AG09319 (cell line): ENCODE measurements around the gene WRNIP1.

Source experiments
- DNase-seq: peaks from one replicate; pipeline ENCODE4 v3.0.0-alpha.2; 2010; ENCODE audit warnings: low read depth; ENCODE audit errors: extremely low read depth
- TF ChIP-seq, protein P1 (sequence below): IDR thresholded peaks from 2 replicates; pipeline ENCODE4 v1.5.1; 2011; ENCODE audit warnings: low read depth, mild to moderate bottlenecking, inconsistent platforms, low read length, moderate library complexity

WRNIP1 gene

DNA sequence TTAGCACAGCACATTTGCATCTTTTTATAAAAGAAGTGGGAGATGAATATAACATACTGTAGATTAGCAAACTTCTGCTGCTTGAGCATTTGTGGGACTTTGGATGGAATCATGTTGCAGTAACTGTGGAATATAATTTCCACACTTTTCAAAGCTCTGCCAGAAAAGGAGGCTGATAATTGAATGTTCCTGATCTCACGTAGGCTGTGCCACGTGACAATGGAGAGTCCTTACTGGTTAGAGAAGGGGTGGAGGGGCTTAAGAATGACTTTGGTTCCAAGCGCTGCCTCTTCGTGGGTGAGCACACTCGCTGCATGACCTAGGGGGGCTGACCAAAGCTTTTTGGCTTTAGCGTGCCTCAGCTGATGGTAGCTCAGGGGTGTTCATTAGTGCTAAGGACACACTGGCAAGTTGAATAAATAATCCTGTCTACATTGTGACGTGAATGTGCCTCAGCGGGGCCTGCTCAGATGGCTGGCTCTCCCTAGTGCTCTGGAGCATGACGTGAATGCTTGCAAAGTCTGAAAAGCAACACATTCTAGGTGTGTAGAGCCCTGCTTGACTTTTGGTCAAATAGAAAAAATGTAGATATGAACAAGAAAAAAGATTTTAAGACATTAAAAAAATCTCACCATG lies 15.0 kb downstream of the WRNIP1 start:
- no peak for DNase-seq
- TF ChIP-seq, protein P1, sequence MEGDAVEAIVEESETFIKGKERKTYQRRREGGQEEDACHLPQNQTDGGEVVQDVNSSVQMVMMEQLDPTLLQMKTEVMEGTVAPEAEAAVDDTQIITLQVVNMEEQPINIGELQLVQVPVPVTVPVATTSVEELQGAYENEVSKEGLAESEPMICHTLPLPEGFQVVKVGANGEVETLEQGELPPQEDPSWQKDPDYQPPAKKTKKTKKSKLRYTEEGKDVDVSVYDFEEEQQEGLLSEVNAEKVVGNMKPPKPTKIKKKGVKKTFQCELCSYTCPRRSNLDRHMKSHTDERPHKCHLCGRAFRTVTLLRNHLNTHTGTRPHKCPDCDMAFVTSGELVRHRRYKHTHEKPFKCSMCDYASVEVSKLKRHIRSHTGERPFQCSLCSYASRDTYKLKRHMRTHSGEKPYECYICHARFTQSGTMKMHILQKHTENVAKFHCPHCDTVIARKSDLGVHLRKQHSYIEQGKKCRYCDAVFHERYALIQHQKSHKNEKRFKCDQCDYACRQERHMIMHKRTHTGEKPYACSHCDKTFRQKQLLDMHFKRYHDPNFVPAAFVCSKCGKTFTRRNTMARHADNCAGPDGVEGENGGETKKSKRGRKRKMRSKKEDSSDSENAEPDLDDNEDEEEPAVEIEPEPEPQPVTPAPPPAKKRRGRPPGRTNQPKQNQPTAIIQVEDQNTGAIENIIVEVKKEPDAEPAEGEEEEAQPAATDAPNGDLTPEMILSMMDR, result no peak

DNA sequence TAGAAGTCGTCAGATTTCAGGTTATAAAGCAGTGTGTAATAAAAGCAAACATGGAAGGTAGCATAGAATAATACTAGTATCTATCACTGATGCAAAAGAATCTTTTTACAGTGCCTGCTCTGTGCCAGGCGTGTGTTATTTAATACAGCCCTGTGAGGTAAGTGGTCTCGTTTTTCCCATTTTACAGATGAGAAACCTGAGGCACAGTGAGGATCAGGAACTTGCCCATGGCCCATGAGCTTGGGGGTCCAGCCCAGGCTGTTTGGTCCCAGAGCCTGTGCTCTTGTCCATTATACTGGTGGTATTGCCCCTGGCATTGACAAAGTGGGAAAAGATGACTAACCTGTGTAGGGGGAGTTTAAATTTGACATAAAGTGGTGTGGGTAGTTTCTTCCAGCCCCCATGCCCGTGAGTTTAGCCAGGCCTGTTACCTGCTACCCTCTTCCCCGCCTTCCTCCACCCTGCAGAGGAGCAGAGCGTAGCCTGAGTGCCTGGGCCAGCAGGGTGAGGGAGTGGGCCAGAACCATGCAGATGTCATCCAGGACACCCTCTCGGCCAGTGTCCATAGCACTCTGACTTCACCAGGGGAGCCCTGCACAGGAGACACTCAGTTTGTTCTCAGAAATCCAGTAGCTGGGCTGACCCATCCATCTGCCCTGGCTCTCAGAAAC lies 16.6 kb downstream of the WRNIP1 start:
- TF ChIP-seq, protein P1, result no peak
- DNase-seq, result no peak

DNA sequence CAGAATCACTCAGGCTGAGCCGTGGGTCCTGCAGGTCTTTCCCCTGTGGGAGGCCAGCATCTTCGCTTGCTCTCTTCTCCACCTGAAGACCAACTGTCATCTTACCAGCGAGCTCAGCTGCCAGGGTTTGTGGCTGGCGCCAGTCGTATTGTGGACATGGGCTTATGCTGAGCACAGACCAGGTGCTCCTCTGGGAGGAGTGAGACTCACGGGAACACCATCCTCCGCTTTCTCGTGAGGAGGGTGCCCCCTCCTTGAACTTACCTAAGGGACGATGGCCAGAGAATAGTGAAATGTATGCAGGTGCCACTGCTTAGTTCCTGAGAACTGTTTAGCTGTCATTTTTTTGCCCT lies 17.1 kb downstream of the WRNIP1 start:
- no peak for DNase-seq
- TF ChIP-seq, protein P1, result no peak

DNA sequence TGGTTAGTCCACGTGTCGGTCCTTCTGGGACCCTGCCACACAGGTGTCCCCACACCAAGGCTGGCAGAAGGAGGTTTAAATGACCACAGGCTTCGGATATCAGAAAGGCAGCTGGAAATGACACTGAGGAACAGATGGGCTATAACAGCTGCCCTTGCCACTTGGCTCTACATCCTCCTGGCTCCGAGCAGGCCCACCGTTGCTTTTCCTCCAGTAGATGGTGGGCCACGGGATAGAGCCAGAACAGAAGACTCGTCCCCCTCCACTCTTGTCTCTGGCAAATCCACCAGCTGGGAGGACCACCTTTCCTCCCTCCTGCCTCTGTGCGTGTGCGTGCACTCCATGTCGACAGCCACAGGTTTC lies 17.6 kb downstream of the WRNIP1 start:
- DNase-seq, result no peak
- TF ChIP-seq, protein P1, result no peak

DNA sequence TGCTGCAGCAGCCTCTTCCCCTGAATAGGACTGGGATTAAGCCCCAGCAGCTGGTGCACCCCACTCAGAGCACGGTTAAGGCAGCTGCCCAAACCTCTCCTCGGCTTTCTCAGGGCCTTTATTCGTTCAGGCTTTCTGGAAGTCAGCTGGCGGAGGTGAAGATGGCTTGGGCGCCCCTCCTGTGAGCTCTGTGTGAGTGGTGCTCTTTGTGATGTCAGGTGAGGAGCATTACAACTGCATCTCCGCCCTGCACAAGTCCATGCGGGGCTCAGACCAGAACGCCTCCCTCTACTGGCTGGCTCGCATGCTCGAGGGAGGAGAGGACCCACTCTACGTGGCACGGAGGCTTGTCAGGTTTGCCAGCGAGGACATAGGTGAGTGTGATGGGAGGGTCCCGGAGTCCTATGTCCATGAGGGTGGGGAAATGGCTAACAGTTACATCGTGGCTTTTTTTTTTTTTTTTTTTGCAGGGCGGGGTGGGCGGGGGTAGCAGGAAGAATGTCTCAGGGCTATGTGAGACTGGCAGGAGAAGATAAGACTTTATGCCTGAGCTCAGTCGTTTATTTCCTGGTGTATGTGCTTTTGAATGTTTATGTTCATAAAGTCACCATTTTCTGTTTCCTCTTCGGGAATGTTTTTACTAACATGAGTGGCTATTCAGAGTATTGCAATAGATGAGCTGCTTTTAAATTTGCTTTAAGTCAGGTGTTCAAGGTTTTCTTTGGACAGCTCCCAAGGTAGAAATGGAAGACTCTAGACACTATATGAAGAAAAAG lies 18.2 kb downstream of the WRNIP1 start:
- TF ChIP-seq, protein P1, result no peak
- DNase-seq, result no peak

DNA sequence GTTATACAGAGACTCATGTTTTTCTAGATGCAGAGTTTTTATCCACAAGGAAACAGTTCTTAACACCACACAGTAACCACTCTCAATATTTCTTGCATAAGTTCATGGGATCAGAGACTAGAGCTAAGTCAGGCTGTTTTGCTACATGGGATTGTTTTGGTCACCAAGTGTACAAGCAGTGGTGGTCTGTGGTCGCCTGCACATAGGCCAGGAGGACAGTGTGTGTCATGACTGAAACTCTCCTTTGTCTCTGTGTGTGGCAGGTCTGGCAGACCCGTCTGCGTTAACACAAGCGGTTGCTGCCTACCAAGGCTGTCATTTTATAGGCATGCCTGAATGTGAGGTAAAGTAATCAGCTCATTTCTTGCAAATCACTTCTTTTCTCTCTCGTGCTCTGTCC lies 18.9 kb downstream of the WRNIP1 start:
- DNase-seq, result no peak
- TF ChIP-seq, protein P1, result no peak

DNA sequence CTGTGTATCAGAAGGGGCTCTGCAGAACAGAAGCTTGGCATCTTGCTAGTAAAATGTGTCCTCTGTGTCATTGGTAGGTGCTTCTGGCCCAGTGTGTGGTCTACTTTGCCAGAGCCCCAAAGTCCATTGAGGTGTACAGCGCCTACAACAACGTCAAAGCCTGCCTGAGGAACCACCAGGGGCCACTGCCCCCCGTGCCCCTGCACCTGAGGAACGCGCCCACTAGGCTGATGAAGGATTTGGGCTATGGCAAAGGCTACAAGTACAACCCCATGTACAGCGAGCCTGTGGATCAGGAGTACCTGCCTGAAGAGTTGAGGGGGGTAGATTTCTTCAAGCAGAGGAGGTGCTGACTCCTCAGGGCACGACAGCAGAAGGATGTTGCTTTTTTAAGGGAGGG lies 19.7 kb downstream of the WRNIP1 start:
- TF ChIP-seq, protein P1, result no peak
- no peak for DNase-seq
